ENCODE measurements around the gene PAXIP1.
A peak's percentile ranks its signal among the peaks of the same experiment; 100 is the strongest.
"Not testable (repeated sequence)": the region's sequence is repeated elsewhere in the genome, so short reads cannot be mapped to it uniquely, and the experiment has no call there.

The PAXIP1 gene

GRCh38 chr7:155003092-155003375, at the start of gene PAXIP1:
PAXIP1 (minus strand) TSS chr7:155003124; CDS start chr7:155002929, 195 bp downstream.
- no peak for DNase-seq

GRCh38 chr7:155051355-155051754, 48.4 kb upstream of the PAXIP1 start:
- DNase-seq: no peak

- DNase-seq: no peak
Measured at GRCh38 chr7:155048006-155048405, 45.1 kb upstream of the PAXIP1 start.

GRCh38 chr7:155043756-155044155, 40.8 kb upstream of the PAXIP1 start:
- no peak for DNase-seq

GRCh38 chr7:155038335-155038734, 35.4 kb upstream of the PAXIP1 start:
- no peak for DNase-seq

- DNase-seq: not testable (repeated sequence)
Measured at GRCh38 chr7:155034495-155034894, 31.6 kb upstream of the PAXIP1 start.

- DNase-seq: no peak
Measured at GRCh38 chr7:155032978-155033377, 30.1 kb upstream of the PAXIP1 start.

GRCh38 chr7:155027879-155028278, 25.0 kb upstream of the PAXIP1 start:
- no peak for DNase-seq

GRCh38 chr7:155021699-155022145, 18.8 kb upstream of the PAXIP1 start:
- DNase-seq: no peak

- DNase-seq: no peak
Measured at GRCh38 chr7:155020996-155021395, 18.1 kb upstream of the PAXIP1 start.

GRCh38 chr7:155017834-155018233, 14.9 kb upstream of the PAXIP1 start:
- no peak for DNase-seq

GRCh38 chr7:155011086-155011485, 8.2 kb upstream of the PAXIP1 start:
- no peak for DNase-seq

GRCh38 chr7:155009570-155010157, 6.7 kb upstream of the PAXIP1 start:
- peak; percentile 35 for DNase-seq

- DNase-seq: peak; percentile 38
Measured at GRCh38 chr7:155007947-155008346, 5.0 kb upstream of the PAXIP1 start.

- peak; percentile 85 for DNase-seq
Measured at GRCh38 chr7:155003376-155004214, 671 bp upstream of the PAXIP1 start.

GRCh38 chr7:155002411-155003091, 373 bp downstream of the PAXIP1 start:
- DNase-seq: no peak

GRCh38 chr7:155001756-155002410, 1.0 kb downstream of the PAXIP1 start:
- DNase-seq: peak; percentile 35

GRCh38 chr7:155000795-155001194, 2.1 kb downstream of the PAXIP1 start:
- peak; percentile 35 for DNase-seq

GRCh38 chr7:154998481-154998880, 4.4 kb downstream of the PAXIP1 start:
- no peak for DNase-seq

GRCh38 chr7:154997840-154998370, 5.0 kb downstream of the PAXIP1 start:
- DNase-seq: no peak

- no peak for DNase-seq
Measured at GRCh38 chr7:154996756-154997155, 6.2 kb downstream of the PAXIP1 start.

GRCh38 chr7:154996101-154996500, 6.8 kb downstream of the PAXIP1 start:
- DNase-seq: no peak

GRCh38 chr7:154994996-154995395, 7.9 kb downstream of the PAXIP1 start:
- DNase-seq: no peak

All from CD4-positive, alpha-beta T cell treated with Interleukin-17A for 1 hour (primary cell).